Dendritic cell treated with granulocyte-macrophage colony-stimulating factor and Interleukin-4, amounts not matched to agents 40 ng/mL and 50 ng/mL, for 4 days (primary cell): ENCODE measurements around the gene PRR5L.

Experiments used
- H3K27ac Mint-ChIP-seq: one replicate; pipeline ENCODE4 v1.8.0; 2022; ENCODE audit warnings: mild to moderate bottlenecking, mixed read lengths
- H3K27me3 Mint-ChIP-seq: one replicate; pipeline ENCODE4 v1.8.0; 2022; ENCODE audit warnings: mild to moderate bottlenecking, mixed read lengths
- H3K36me3 Mint-ChIP-seq: one replicate; pipeline ENCODE4 v1.8.0; 2022; ENCODE audit warnings: low read depth, mixed read lengths
- H3K4me1 Mint-ChIP-seq: one replicate; pipeline ENCODE4 v1.8.0; 2022; ENCODE audit warnings: low read depth, mixed read lengths
- H3K4me3 Mint-ChIP-seq: one replicate; pipeline ENCODE4 v1.8.0; 2022; ENCODE audit warnings: mild to moderate bottlenecking, moderate library complexity, mixed read lengths
- H3K9me3 Mint-ChIP-seq: one replicate; pipeline ENCODE4 v1.8.0; 2022; ENCODE audit warnings: mixed read lengths
- intact Hi-C: fragments of 100-400 bp; cut with micrococcal nuclease; formaldehyde crosslinking; loops from one replicate; pipeline ENCODE4 v1.15.0; 2022

PRR5L gene

DNA sequence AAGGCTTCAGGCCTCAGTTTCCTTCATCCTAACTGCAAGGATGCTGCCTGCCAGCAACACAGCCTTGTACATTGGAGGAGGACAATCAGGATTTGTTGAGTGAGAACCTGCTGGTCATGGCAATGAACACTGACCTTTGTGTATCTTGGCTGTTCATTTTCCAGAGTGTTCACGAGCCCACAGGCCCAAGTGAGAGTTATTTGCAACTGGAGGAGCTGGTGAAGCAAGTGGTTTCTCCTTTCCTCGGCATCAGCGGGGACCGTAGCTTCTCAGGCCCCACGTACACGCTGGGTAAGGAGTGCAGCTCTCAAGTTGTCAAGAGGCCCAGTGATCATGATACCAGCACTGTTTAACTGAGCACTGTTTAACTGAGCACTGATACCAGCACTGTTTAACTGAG is 155.0 kb downstream of the PRR5L start:
- Mint-ChIP-seq H3K27me3 (peaks cover 44% of the 10 kb centered on the region), H3K9me3 (no peaks in the 10 kb centered on the region), H3K27ac (no peak overlapping the region), H3K4me3 (no peak overlapping the region), H3K4me1 (peaks cover 58% of the 10 kb centered on the region), H3K36me3 (no peaks in the 10 kb centered on the region)
- intact Hi-C loops: no loop called here

DNA sequence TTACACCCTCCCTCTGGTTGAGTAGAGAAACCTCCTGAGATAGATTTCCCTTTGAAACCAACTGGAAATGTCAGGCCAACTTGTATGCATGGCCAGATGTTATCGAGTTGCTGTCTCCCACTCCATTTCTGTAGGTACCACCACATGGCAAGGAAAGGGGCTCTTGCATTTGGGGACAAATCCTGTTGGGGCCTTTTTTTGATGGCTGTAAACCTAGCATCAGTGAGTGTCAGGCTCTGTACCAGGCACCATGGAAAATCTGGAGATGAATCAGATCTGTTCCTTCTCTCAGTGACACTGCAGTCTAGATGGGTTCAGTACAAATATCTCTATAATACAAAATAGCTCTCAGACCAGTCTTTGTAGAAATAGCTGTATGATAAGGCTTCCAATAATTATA is 155.6 kb downstream of the PRR5L start:
- no peaks in the 10 kb centered on the region for H3K9me3 Mint-ChIP-seq
- H3K4me1 Mint-ChIP-seq: peaks cover 59% of the 10 kb centered on the region
- no peak overlapping the region for H3K27ac Mint-ChIP-seq
- intact Hi-C loops: no loop called here
- H3K36me3 Mint-ChIP-seq: no peaks in the 10 kb centered on the region
- no peak overlapping the region for H3K4me3 Mint-ChIP-seq
- peaks cover 46% of the 10 kb centered on the region for H3K27me3 Mint-ChIP-seq

DNA sequence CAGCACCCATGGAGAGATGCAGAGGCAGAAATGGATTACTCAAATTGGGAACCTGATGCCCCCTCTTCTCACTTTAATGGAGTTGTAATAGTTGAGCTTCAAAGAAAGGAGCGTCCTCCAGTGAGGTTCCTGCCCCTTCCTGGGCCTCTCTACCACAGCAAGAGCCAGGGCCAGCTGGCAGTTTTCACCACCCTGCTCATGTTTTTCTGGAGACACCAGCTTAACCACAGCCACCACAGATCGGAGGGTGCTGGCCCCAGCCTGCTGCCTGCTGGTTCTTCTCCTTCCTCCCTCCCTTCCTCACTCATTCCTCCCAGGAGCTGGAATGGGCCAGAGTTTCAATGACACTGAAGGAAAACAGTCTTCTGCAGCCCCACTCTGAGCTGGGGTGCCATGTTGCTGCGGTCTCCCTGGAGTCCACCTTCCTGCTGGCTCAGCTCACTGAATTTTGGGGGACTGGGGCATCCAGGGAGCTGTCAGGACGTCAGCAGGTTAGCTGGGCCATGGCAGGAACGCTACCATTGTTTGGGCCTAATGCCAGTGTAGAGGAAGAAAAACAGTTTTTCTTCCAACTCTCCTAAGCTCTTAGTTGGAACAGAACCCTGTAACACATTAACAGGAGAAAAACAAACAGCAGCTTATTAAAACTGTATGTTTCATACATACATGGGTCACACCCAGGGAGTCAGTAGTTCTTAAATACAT is 156.3 kb downstream of the PRR5L start:
- intact Hi-C loops: no loop called here
- H3K4me1 Mint-ChIP-seq: peaks cover 55% of the 10 kb centered on the region
- H3K9me3 Mint-ChIP-seq: no peaks in the 10 kb centered on the region
- H3K36me3 Mint-ChIP-seq: no peaks in the 10 kb centered on the region
- peaks cover 47% of the 10 kb centered on the region for H3K27me3 Mint-ChIP-seq
- H3K4me3 Mint-ChIP-seq: no peak overlapping the region
- no peak overlapping the region for H3K27ac Mint-ChIP-seq

DNA sequence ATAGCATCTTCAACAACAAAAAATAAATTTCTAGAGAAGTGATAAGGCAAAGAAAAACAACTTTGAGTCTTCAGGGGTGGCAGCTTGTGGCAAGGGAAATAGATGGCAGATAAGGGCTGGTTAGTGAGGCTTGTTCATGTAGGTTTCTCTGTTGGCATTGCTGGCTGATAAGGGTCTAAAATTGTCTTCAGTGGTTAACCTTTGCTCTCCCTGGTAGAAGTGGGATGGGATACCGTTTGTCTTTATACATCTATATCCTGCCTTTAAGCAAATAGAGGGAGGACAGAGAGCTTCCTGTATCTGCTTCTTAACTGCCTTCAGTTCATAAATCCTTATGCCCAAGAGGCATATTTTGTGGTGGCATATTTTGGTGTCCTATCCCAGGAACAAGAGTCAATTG is 156.9 kb downstream of the PRR5L start:
- Mint-ChIP-seq H3K36me3 (no peaks in the 10 kb centered on the region), H3K27me3 (peaks cover 47% of the 10 kb centered on the region), H3K9me3 (no peaks in the 10 kb centered on the region), H3K4me3 (no peak overlapping the region), H3K4me1 (peaks cover 55% of the 10 kb centered on the region), H3K27ac (no peak overlapping the region)
- intact Hi-C loops: no loop called here

DNA sequence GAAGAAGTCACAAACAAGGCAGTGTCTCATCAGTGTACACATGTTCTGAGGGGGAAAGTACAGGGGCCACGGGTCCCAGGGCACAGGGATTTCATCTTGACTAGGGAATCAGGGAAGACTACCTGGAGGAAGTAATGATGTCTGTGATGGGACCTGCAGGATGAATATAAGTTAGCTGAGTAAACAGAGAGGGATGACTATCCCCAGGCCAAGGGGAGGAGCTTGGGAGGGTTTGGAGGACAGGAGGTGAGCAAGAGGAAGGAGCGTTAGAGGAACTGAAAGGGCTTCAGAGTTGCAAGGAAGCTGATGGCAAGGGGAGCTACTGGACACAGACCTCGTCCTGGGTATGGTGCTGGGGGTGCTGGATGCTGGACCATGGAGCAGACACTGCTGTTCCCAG is 157.6 kb downstream of the PRR5L start:
- H3K27me3 Mint-ChIP-seq: peaks cover 48% of the 10 kb centered on the region
- H3K4me1 Mint-ChIP-seq: peaks cover 55% of the 10 kb centered on the region
- H3K4me3 Mint-ChIP-seq: no peak overlapping the region
- H3K27ac Mint-ChIP-seq: no peak overlapping the region
- H3K9me3 Mint-ChIP-seq: no peaks in the 10 kb centered on the region
- intact Hi-C loops: no loop called here
- H3K36me3 Mint-ChIP-seq: no peaks in the 10 kb centered on the region

DNA sequence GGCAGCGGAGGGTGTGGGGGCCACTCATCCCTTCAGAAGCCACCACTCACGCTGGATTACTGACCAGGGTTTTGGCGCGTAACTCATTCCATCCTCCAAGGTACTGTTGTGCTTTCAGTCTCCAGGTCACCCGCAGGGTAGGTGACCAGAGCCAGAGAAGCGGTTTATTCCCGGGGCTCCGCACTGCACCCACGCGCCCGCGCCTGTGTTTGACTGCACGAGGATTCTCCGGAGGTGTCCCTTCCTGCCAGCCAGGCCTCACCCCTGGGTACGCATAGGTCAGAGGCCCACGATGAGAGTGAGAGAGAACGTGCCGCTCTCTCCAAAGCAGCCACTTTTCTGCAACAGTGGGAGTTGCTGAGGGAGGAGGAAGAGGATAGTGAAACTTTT is 158.5 kb downstream of the PRR5L start:
- Mint-ChIP-seq H3K27ac (peak overlapping the region; percentile 37), H3K27me3 (peaks cover 41% of the 10 kb centered on the region), H3K36me3 (no peaks in the 10 kb centered on the region), H3K4me3 (no peak overlapping the region), H3K9me3 (no peaks in the 10 kb centered on the region), H3K4me1 (peaks cover 53% of the 10 kb centered on the region)
- intact Hi-C loops: no loop called here

DNA sequence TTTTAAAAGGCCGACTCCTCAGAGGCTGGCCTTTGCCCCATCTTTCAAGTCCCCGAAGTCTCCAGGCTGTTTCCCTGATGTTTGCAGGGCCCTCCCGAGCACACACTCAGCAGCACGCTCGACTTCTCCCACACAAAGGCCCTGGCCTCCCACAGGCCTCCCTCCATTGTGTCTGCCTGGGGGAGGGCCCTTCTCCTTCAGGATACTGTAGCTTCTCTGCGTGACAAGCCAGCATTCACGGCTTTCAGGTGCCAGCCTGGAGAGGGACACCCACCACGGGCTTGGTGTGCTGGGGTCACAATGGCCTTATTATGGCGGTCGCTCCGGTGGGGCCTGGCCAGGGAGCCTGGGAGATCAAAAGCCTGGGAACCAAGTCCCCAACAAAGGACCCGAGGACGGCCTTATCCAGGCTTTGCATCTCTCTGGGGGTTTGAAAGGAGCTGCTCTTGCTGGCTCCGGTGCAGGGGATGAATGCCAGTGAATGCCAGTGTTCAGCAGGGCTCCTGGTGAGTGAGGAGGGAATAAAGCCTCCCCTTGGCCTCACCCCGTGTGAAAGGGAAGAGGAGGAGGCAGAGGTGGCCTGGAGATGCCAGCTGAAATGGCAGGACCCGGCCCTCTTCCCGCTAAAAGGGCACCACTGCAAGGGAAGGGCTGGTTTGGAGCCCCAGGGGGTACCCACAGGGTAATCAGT is 159.0 kb downstream of the PRR5L start:
- peak overlapping the region; percentile 37 for H3K27ac Mint-ChIP-seq

DNA sequence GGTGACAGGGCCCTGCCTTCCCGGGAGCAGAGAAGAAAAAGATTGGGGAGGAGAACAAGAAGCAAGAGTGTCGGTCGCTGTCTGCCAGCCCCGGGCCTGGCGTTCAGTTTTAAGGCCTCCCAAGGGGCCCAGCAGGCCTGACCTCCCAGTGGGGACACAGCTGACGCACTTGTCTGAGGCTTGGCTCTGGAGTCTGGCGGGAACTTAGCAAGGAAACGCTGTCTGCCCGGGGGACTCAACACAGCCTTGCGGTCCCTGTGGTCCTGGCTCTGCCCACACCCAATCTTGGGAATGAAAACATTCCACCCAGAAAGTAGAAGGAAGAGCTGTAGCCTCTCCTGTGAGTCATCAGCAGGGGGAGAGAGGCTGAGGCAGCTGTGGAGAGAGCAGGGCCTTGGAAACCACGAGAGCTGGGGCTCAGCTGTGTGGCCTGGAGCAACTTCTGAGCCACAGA is 159.6 kb downstream of the PRR5L start:
- H3K9me3 Mint-ChIP-seq: no peaks in the 10 kb centered on the region
- peaks cover 43% of the 10 kb centered on the region for H3K4me1 Mint-ChIP-seq
- H3K27ac Mint-ChIP-seq: peak overlapping the region; percentile 37
- no peaks in the 10 kb centered on the region for H3K36me3 Mint-ChIP-seq
- H3K27me3 Mint-ChIP-seq: peaks cover 34% of the 10 kb centered on the region
- no peak overlapping the region for H3K4me3 Mint-ChIP-seq
- intact Hi-C loops: loop anchor here (5.0 kb wide), 1 partner anchor 33 kb away; no protein-coding TSS in a partner anchor

More for the DNA sequence above, 159.0 kb downstream of the PRR5L start:
- Mint-ChIP-seq H3K27me3 (peaks cover 36% of the 10 kb centered on the region), H3K36me3 (no peaks in the 10 kb centered on the region), H3K4me1 (peaks cover 48% of the 10 kb centered on the region), H3K9me3 (no peaks in the 10 kb centered on the region), H3K4me3 (no peak overlapping the region)
- intact Hi-C loops: loop anchor here (5.0 kb wide), 1 partner anchor 33 kb away; no protein-coding TSS in a partner anchor

DNA sequence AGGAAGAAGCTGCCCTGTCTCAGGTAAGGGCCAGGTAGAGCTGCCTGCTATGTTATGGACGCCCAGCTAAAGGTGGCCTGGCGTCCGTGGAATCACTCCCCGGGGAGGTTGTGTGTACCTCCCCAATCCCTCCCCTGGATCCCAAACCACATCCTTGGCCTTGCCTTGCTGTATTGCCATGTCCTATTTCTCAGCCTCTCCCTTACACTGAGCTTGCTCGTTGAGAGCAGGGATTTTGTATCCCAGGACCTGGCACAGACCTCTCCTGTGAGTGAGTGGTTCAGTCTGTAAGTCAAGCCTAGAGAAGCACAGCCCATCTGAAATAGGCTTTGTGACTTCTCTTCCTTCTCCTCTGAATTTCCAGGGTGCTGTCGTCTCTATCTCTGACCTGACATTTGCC is 160.1 kb downstream of the PRR5L start:
- H3K27me3 Mint-ChIP-seq: peaks cover 31% of the 10 kb centered on the region
- no peaks in the 10 kb centered on the region for H3K36me3 Mint-ChIP-seq
- no peak overlapping the region for H3K4me3 Mint-ChIP-seq
- H3K9me3 Mint-ChIP-seq: no peaks in the 10 kb centered on the region
- intact Hi-C loops: loop anchor here (5.0 kb wide), 1 partner anchor 34 kb away; no protein-coding TSS in a partner anchor
- peak overlapping the region; percentile 37 for H3K27ac Mint-ChIP-seq
- H3K4me1 Mint-ChIP-seq: peaks cover 43% of the 10 kb centered on the region

DNA sequence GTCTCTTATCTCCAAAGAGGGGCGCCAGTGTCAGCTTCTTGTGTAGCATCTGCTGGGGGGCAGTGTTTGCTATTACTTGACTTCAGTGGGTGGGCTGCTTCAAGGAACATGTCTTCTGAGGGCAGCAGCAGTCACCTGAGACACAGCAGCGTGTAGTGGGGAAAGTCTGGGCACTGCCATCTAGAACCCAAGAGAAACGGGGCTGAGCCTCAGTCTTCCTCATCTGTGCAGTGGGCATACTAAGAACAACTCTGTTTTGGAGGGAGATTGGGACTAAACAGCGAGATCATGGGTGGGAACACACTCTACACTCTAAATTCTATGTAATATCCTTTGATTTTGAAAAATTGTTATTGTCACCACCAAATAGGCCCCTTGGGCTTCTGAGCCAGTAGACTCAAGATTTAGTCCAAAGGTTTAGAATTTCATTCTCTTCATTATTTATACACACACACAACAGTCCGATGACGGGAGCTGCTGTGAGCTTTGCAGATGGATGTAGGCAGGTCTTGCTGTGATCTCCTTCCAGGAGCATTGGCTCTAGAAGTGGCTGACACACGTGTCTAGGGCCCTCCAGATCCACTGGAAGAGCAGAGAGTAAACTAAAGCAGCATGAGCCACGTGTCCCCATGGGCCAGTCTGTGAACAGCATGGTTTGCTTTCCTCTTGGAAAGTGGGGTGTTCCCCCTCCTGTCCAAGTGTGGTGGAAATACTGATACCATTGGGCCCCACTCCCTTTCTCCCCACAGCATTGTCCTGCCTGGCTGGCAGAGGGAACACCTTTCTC is 162.2 kb downstream of the PRR5L start:
- H3K4me3 Mint-ChIP-seq: no peak overlapping the region
- no peaks in the 10 kb centered on the region for H3K36me3 Mint-ChIP-seq
- H3K9me3 Mint-ChIP-seq: no peaks in the 10 kb centered on the region
- H3K27me3 Mint-ChIP-seq: peaks cover 28% of the 10 kb centered on the region
- peaks cover 40% of the 10 kb centered on the region for H3K4me1 Mint-ChIP-seq
- intact Hi-C loops: loop anchor here (5.0 kb wide), 1 partner anchor 36 kb away; no protein-coding TSS in a partner anchor
- no peak overlapping the region for H3K27ac Mint-ChIP-seq

DNA sequence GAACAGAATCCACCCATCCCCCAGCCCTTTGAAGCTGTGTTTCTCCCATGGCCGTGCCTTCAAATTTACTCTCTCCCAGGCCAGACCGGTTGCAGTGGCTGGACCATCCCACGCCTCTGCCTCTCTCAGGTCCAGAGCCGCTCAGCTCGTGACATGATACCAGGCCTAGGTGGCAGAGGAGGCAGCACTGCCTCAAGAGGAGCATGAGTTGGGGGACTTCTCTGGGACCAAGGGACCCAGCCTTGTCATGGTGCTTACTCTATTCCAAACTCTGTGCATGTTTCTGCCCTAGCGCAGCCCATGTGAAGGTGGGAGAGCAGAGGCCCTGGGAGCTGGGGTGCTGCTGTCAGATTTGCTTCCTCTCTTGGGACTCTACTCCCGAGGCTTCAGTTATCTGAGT is 163.0 kb downstream of the PRR5L start:
- Mint-ChIP-seq H3K36me3 (no peaks in the 10 kb centered on the region), H3K27me3 (peaks cover 28% of the 10 kb centered on the region), H3K4me3 (no peak overlapping the region), H3K27ac (no peak overlapping the region), H3K4me1 (peaks cover 37% of the 10 kb centered on the region), H3K9me3 (no peaks in the 10 kb centered on the region)
- intact Hi-C loops: loop anchor here (5.0 kb wide), 1 partner anchor 37 kb away; no protein-coding TSS in a partner anchor

DNA sequence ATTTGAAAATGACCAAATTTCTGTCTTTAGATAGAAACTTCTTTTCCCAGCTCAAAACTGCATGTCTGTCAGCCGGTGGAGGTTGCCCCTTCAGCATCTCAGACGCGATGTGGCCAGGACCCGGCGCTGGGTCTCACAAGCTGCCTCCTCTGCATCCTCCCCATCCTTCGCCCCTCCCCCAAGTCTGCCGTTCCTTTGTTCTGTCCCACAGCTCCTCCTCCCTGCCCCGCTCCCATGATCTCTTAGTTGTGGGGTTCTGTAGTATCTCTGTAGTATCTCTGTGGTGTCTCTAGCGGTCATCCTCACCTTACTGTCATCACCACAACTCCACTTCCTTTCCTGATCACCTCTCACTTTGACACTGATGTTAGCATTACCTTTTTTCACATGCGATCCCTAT is 164.1 kb downstream of the PRR5L start:
- Mint-ChIP-seq H3K36me3 (no peaks in the 10 kb centered on the region), H3K27me3 (peaks cover 26% of the 10 kb centered on the region), H3K9me3 (no peaks in the 10 kb centered on the region), H3K27ac (no peak overlapping the region), H3K4me3 (no peak overlapping the region), H3K4me1 (peaks cover 26% of the 10 kb centered on the region)
- intact Hi-C loops: no loop called here

DNA sequence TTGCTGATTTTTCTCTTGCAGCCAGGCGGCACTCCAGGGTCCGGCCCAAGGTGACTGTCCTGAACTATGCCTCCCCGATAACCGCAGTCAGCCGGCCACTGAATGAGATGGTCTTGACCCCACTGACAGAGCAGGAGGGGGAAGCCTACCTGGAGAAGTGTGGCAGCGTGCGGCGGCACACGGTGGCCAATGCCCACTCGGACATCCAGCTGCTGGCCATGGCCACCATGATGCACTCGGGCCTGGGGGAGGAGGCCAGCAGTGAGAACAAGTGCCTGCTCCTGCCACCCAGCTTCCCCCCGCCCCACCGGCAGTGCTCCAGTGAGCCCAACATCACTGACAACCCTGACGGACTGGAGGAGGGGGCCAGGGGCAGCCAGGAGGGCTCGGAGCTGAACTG is 166.2 kb downstream of the PRR5L start:
- Mint-ChIP-seq H3K27ac (no peak overlapping the region), H3K9me3 (no peaks in the 10 kb centered on the region), H3K4me1 (peaks cover 16% of the 10 kb centered on the region), H3K36me3 (no peaks in the 10 kb centered on the region), H3K4me3 (no peak overlapping the region), H3K27me3 (peaks cover 11% of the 10 kb centered on the region)
- intact Hi-C loops: no loop called here

DNA sequence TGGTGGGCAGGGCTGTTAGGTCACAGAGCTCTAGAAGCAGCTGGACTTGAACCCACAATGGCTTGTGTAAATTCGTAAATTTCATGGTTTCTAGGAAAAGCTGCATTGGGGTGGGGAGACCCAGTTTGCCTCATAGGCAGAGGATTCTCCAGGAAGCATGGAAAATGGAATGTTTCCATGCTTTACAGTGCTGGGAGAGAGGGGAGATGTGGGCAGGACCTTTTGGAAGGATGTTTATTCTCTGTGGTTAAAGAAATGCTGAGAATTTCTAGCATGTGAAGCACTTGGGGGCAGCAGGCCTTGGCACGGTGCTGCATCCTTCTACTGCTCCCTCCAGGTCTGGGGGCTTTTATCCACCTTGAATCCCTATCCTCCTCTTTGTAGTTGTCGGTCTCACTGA is 167.7 kb downstream of the PRR5L start:
- peaks cover 18% of the 10 kb centered on the region for H3K4me1 Mint-ChIP-seq
- no peak overlapping the region for H3K4me3 Mint-ChIP-seq
- no peaks in the 10 kb centered on the region for H3K36me3 Mint-ChIP-seq
- H3K27ac Mint-ChIP-seq: no peak overlapping the region
- intact Hi-C loops: no loop called here
- H3K9me3 Mint-ChIP-seq: no peaks in the 10 kb centered on the region
- H3K27me3 Mint-ChIP-seq: peaks cover 8% of the 10 kb centered on the region
